Upper lobe of left lung (tissue), 4 donors: Measurements from ENCODE around the gene AHCYL2.

ENCODE experiments used
- EP300 ChIP-seq, 4 donors: sonication (generic); formaldehyde crosslinking; IDR thresholded peaks; one replicate each; pipeline ENCODE4 v1.5.1; 2017; ENCODE audit warnings: antibody characterized with exemption in 4 of 4, control low read depth in 2 of 4
- POLR2A ChIP-seq, 4 donors: fragments of 450-650 bp; IDR thresholded peaks; one replicate each; pipeline ENCODE4 v1.5.1; 2016 to 2017; ENCODE audit warnings: antibody characterized with exemption in 4 of 4, mild to moderate bottlenecking in 2 of 4
- TF ChIP-seq, protein P1 (sequence below), 6 experiments: fragments of 450-650 bp in 4 of 6; fragments of 200-600 bp in 2 of 6; sonication (generic) in 2 of 6; IDR thresholded peaks; one replicate each; pipeline ENCODE4 v1.5.1; 2016 to 2019; ENCODE audit warnings: antibody characterized with exemption in 6 of 6

DNA sequence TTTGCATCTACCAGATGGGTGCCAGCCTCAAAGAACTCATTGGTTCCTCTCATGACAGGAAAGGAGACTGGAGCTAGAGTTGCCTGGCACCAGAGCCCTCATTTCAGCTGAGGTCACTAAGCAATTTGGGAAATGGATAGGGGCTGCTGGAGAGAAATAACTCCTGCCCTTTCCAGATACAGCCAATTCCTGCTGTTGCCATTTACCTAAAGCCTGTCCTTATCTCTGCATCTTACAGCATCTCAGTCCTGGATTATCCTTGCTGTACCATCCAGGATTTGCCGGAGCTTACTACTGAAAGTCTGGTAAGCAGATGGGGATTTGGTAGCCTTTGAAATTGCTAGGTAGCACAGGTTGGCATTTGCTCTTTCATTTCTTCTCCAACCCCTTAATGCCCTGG is 245.6 kb downstream of the AHCYL2 start:
- TF ChIP-seq, protein P1, sequence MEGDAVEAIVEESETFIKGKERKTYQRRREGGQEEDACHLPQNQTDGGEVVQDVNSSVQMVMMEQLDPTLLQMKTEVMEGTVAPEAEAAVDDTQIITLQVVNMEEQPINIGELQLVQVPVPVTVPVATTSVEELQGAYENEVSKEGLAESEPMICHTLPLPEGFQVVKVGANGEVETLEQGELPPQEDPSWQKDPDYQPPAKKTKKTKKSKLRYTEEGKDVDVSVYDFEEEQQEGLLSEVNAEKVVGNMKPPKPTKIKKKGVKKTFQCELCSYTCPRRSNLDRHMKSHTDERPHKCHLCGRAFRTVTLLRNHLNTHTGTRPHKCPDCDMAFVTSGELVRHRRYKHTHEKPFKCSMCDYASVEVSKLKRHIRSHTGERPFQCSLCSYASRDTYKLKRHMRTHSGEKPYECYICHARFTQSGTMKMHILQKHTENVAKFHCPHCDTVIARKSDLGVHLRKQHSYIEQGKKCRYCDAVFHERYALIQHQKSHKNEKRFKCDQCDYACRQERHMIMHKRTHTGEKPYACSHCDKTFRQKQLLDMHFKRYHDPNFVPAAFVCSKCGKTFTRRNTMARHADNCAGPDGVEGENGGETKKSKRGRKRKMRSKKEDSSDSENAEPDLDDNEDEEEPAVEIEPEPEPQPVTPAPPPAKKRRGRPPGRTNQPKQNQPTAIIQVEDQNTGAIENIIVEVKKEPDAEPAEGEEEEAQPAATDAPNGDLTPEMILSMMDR (IDR thresholded peaks at IDR 0.05), result no peak
- TF ChIP-seq EP300 (IDR thresholded peaks at IDR 0.05) (no peak), POLR2A (IDR thresholded peaks at IDR 0.05) (no peak)
